WTC11 (cell line): ENCODE data around the gene ETV3. TPM values are rescaled to one million over a fixed set of nuclear protein-coding genes. Genes with fewer than 3 reads are reported as not detected.

Experiments used
- ATAC-seq: fragments of 200-7000 bp; cut with Tn5 transposase; 2 replicates; pipeline ENCODE4 v1.10.0; 2021; ENCODE audit warnings: mild to moderate bottlenecking, moderate library complexity
- CTCF ChIA-PET: fragments of 300-600 bp; sonication (Branson Sonifier 250); formaldehyde crosslinking; loops from one replicate; lab custom pipeline; 2021; ENCODE audit warnings: antibody characterized with exemption; lab: Charles Lee
- POLR2A ChIA-PET: fragments of 350-600 bp; sonication (Branson Sonifier 250); formaldehyde crosslinking; loops from one replicate; lab custom pipeline; 2021; ENCODE audit warnings: antibody characterized with exemption; lab: Charles Lee
- DNase-seq: peaks from one replicate; pipeline ENCODE4 v3.0.0; 2021; ENCODE audit warnings: low spot score
- H3K27ac Mint-ChIP-seq: 2 replicates; pipeline ENCODE4 v1.8.0; 2021; ENCODE audit warnings: mixed read lengths
- H3K27me3 Mint-ChIP-seq: 2 replicates; pipeline ENCODE4 v1.8.0; 2021; ENCODE audit warnings: low read depth, mild to moderate bottlenecking, moderate library complexity, mixed read lengths
- H3K36me3 Mint-ChIP-seq: 2 replicates; pipeline ENCODE4 v1.8.0; 2021; ENCODE audit warnings: mixed read lengths
- H3K4me1 Mint-ChIP-seq: 2 replicates; pipeline ENCODE4 v1.8.0; 2022; ENCODE audit warnings: mixed read lengths
- H3K4me3 Mint-ChIP-seq: 2 replicates; pipeline ENCODE4 v1.8.0; 2021; ENCODE audit warnings: mild to moderate bottlenecking, moderate library complexity, mixed read lengths
- H3K9me3 Mint-ChIP-seq: 2 replicates; pipeline ENCODE4 v1.8.0; 2021; ENCODE audit warnings: mixed read lengths
- AFF4 ChIP-seq: sonication (generic); formaldehyde crosslinking; IDR thresholded peaks from 2 replicates; pipeline ENCODE4 v1.8.1; 2023; ENCODE audit warnings: mild to moderate bottlenecking, missing genetic modification reagents, borderline replicate concordance
- ATF6 ChIP-seq: sonication (generic); formaldehyde crosslinking; IDR thresholded peaks from 2 replicates; pipeline ENCODE4 v1.8.1; 2023; ENCODE audit warnings: mild to moderate bottlenecking, missing genetic modification reagents
- ERG ChIP-seq: fragments of 250-450 bp; sonication (Bioruptor Pico); IDR thresholded peaks from 2 replicates; pipeline ENCODE4 v1.8.0; 2021; ENCODE audit warnings: mild to moderate bottlenecking
- ETV6 ChIP-seq: sonication (generic); formaldehyde crosslinking; IDR thresholded peaks from 2 replicates; pipeline ENCODE4 v1.8.1; 2022; ENCODE audit warnings: mild to moderate bottlenecking, missing genetic modification reagents
- HMGA2 ChIP-seq: fragments of 250-450 bp; sonication (Bioruptor Pico); IDR thresholded peaks from 2 replicates; pipeline ENCODE4 v1.4.0; 2021; ENCODE audit warnings: mild to moderate bottlenecking, moderate library complexity
- IRF1 ChIP-seq: sonication (generic); formaldehyde crosslinking; IDR thresholded peaks from 2 replicates; pipeline ENCODE4 v1.8.0; 2023; ENCODE audit warnings: missing genetic modification reagents
- MLX ChIP-seq: sonication (generic); formaldehyde crosslinking; IDR thresholded peaks from 2 replicates; pipeline ENCODE4 v1.8.1; 2023; ENCODE audit warnings: mild to moderate bottlenecking, missing genetic modification reagents, moderate library complexity
- NFE2L1 ChIP-seq: sonication (generic); formaldehyde crosslinking; IDR thresholded peaks from 2 replicates; pipeline ENCODE4 v1.8.1; 2023; ENCODE audit warnings: missing genetic modification reagents
- NR3C1 ChIP-seq: sonication (generic); formaldehyde crosslinking; conservative IDR thresholded peaks from 2 replicates; pipeline ENCODE4 v1.8.1; 2023; ENCODE audit warnings: low read depth, mild to moderate bottlenecking, missing genetic modification reagents
- OVOL2 ChIP-seq: fragments of 250-450 bp; sonication (Bioruptor Pico); IDR thresholded peaks from 2 replicates; pipeline ENCODE4 v1.9.0; 2021; ENCODE audit warnings: mild to moderate bottlenecking, borderline replicate concordance
- RELA ChIP-seq: sonication (generic); formaldehyde crosslinking; IDR thresholded peaks from 2 replicates; pipeline ENCODE4 v1.8.1; 2022; ENCODE audit warnings: missing genetic modification reagents, mild to moderate bottlenecking, borderline replicate concordance
- SOX15 ChIP-seq: fragments of 250-450 bp; sonication (Bioruptor Pico); IDR thresholded peaks from 2 replicates; pipeline ENCODE4 v1.9.0; 2021; ENCODE audit warnings: mild to moderate bottlenecking
- SP1 ChIP-seq: sonication (generic); formaldehyde crosslinking; conservative IDR thresholded peaks from 2 replicates; pipeline ENCODE4 v1.8.1; 2022; ENCODE audit warnings: missing genetic modification reagents
- ZBTB43 ChIP-seq: sonication (generic); formaldehyde crosslinking; IDR thresholded peaks from 2 replicates; pipeline ENCODE4 v1.8.1; 2023; ENCODE audit warnings: mild to moderate bottlenecking, missing genetic modification reagents
- ZNF263 ChIP-seq: sonication (generic); formaldehyde crosslinking; IDR thresholded peaks from 2 replicates; pipeline ENCODE4 v1.8.1; 2022; ENCODE audit warnings: low read depth, mild to moderate bottlenecking, moderate library complexity, missing genetic modification reagents
- ZNF281 ChIP-seq: sonication (generic); formaldehyde crosslinking; IDR thresholded peaks from 2 replicates; pipeline ENCODE4 v1.8.0; 2023; ENCODE audit warnings: mild to moderate bottlenecking, missing genetic modification reagents
- ZNF317 ChIP-seq: sonication (generic); formaldehyde crosslinking; IDR thresholded peaks from 2 replicates; pipeline ENCODE4 v1.8.1; 2023; ENCODE audit warnings: low read depth, mild to moderate bottlenecking, moderate library complexity, missing genetic modification reagents, borderline replicate concordance
- total RNA-seq: library from RNA; stranded (reverse); gene quantifications from 3 replicates; pipeline ENCODE4 v1.2.3, GENCODE V29; 2021

Gene ETV3
- total RNA-seq, 1 experiment from 2014 or later: 26.0 TPM

- CTCF ChIA-PET: interaction anchor here (2.8 to 7.7 kb wide), 2 partner anchors 10 to 71 kb away, joined by 12 to 304 read pairs; no protein-coding TSS in a partner anchor
- H3K36me3 Mint-ChIP-seq: no peaks in the 10 kb centered on the region
- TF ChIP-seq NR3C1 (no peak), NFE2L1 (CRISPR knock-in tag) (no peak), ZNF317 (CRISPR knock-in tag) (no peak), MLX (CRISPR knock-in tag) (no peak), HMGA2 (CRISPR knock-in tag) (no peak), ERG (CRISPR knock-in tag) (no peak), SP1 (CRISPR knock-in tag) (no peak), ZNF281 (CRISPR knock-in tag) (no peak), ZNF263 (CRISPR knock-in tag) (no peak), ZBTB43 (CRISPR knock-in tag) (no peak), ATF6 (CRISPR knock-in tag) (no peak), IRF1 (CRISPR knock-in tag) (no peak), RELA (CRISPR knock-in tag) (no peak), OVOL2 (no peak), ETV6 (CRISPR knock-in tag) (no peak), AFF4 (CRISPR knock-in tag) (no peak), SOX15 (CRISPR knock-in tag) (no peak)
- TF ChIP-seq, all 79 proteins: peak for 0
- H3K4me3 Mint-ChIP-seq: no peak overlapping the region
- H3K4me1 Mint-ChIP-seq: peaks cover 16% of the 10 kb centered on the region
- POLR2A ChIA-PET: no interaction called here
- H3K27me3 Mint-ChIP-seq: no peaks in the 10 kb centered on the region
- H3K9me3 Mint-ChIP-seq: no peaks in the 10 kb centered on the region
- no peak overlapping the region for H3K27ac Mint-ChIP-seq
- ATAC-seq: no peak
- no peak for DNase-seq
These were observed 53.5 kb downstream of the ETV3 start for GRCh38 chr1:157084720-157085119.
